Measurements from ENCODE around the gene SPSB4. TPM values are rescaled to one million over a fixed set of nuclear protein-coding genes. Genes with fewer than 3 reads are reported as not detected.
A peak's percentile ranks its signal among the peaks of the same experiment; 100 is the strongest.

SPSB4 gene
- total RNA-seq, 1 donor from 2014 or later: 0.98 TPM

- TF ChIP-seq POLR2AphosphoS5 (IDR thresholded peaks at IDR 0.05; ENCODE audit: insufficient read depth in 1 of 2, low read depth in 1 of 2) (no peak), POLR2A (IDR thresholded peaks at IDR 0.05) (no peak), CTCF (IDR thresholded peaks at IDR 0.05) (no peak)
- H3K4me3 ChIP-seq: no peak overlapping the region
- H3K27ac ChIP-seq: no peak overlapping the region
- intact Hi-C loops (cut with DNase I): no loop called here
- no peaks in the 10 kb centered on the region for H3K36me3 ChIP-seq
- H3K4me1 ChIP-seq: no peaks in the 10 kb centered on the region
- H3K9me3 ChIP-seq: no peaks in the 10 kb centered on the region
- no peak for DNase-seq (ENCODE audit: extremely low spot score in 2 of 2)
- H3K27me3 ChIP-seq: no peaks in the 10 kb centered on the region
Observed at GRCh38 chr3:141093971-141094684, 43.0 kb downstream of the SPSB4 start.

- intact Hi-C loops (cut with DNase I): no loop called here
- no peaks in the 10 kb centered on the region for H3K36me3 ChIP-seq
- H3K27me3 ChIP-seq: no peaks in the 10 kb centered on the region
- TF ChIP-seq CTCF (IDR thresholded peaks at IDR 0.05): no peak
- peak in 1 of 2 donors; percentile 28 for TF ChIP-seq POLR2AphosphoS5 (IDR thresholded peaks at IDR 0.05; ENCODE audit: insufficient read depth in 1 of 2, low read depth in 1 of 2)
- DNase-seq (ENCODE audit: extremely low spot score in 2 of 2): no peak
- no peaks in the 10 kb centered on the region for H3K9me3 ChIP-seq
- no peak overlapping the region for H3K27ac ChIP-seq
- H3K4me3 ChIP-seq: no peak overlapping the region
- no peaks in the 10 kb centered on the region for H3K4me1 ChIP-seq
Observed at GRCh38 chr3:141094790-141095545, 43.8 kb downstream of the SPSB4 start.

GRCh38 chr3:141095546-141095937 lies 44.4 kb downstream of the SPSB4 start:
- DNase-seq (ENCODE audit: extremely low spot score in 2 of 2): no peak
- TF ChIP-seq POLR2A (IDR thresholded peaks at IDR 0.05): no peak
- TF ChIP-seq POLR2AphosphoS5 (IDR thresholded peaks at IDR 0.05; ENCODE audit: insufficient read depth in 1 of 2, low read depth in 1 of 2): no peak
- TF ChIP-seq CTCF (IDR thresholded peaks at IDR 0.05): no peak
- no peaks in the 10 kb centered on the region for H3K27me3 ChIP-seq
- no peaks in the 10 kb centered on the region for H3K9me3 ChIP-seq
- no peak overlapping the region for H3K4me3 ChIP-seq
- H3K27ac ChIP-seq: no peak overlapping the region
- H3K4me1 ChIP-seq: no peaks in the 10 kb centered on the region
- H3K36me3 ChIP-seq: no peaks in the 10 kb centered on the region
- intact Hi-C loops (cut with DNase I): no loop called here

GRCh38 chr3:141096164-141096563 lies 45.0 kb downstream of the SPSB4 start:
- Histone ChIP-seq H3K36me3 (no peaks in the 10 kb centered on the region), H3K9me3 (no peaks in the 10 kb centered on the region), H3K4me3 (no peak overlapping the region), H3K27me3 (no peaks in the 10 kb centered on the region), H3K4me1 (no peaks in the 10 kb centered on the region), H3K27ac (no peak overlapping the region)
- no peak for DNase-seq (ENCODE audit: extremely low spot score in 2 of 2)
- intact Hi-C loops (cut with DNase I): no loop called here
- TF ChIP-seq CTCF (IDR thresholded peaks at IDR 0.05): no peak
- TF ChIP-seq POLR2A (IDR thresholded peaks at IDR 0.05): no peak
- no peak for TF ChIP-seq POLR2AphosphoS5 (IDR thresholded peaks at IDR 0.05; ENCODE audit: insufficient read depth in 1 of 2, low read depth in 1 of 2)

- Histone ChIP-seq H3K36me3 (no peaks in the 10 kb centered on the region), H3K27ac (no peak overlapping the region), H3K9me3 (no peaks in the 10 kb centered on the region), H3K27me3 (no peaks in the 10 kb centered on the region), H3K4me1 (no peaks in the 10 kb centered on the region), H3K4me3 (no peak overlapping the region)
- no peak for TF ChIP-seq POLR2A (IDR thresholded peaks at IDR 0.05)
- TF ChIP-seq CTCF (IDR thresholded peaks at IDR 0.05): no peak
- no peak for TF ChIP-seq POLR2AphosphoS5 (IDR thresholded peaks at IDR 0.05; ENCODE audit: insufficient read depth in 1 of 2, low read depth in 1 of 2)
- no peak for DNase-seq (ENCODE audit: extremely low spot score in 2 of 2)
- intact Hi-C loops (cut with DNase I): no loop called here
Observed at GRCh38 chr3:141096981-141097380, 45.8 kb downstream of the SPSB4 start.

Data from vagina (tissue), 2 donors.